ENCODE results near the gene DENND4A.
A peak's percentile ranks its signal among the peaks of the same experiment; 100 is the strongest.

DENND4A gene

GRCh38 chr15:65659502-65660052 lies 132.5 kb downstream of the DENND4A start:
- no peak for DNase-seq

- DNase-seq, result no peak
Measured at GRCh38 chr15:65655457-65655856, 136.6 kb downstream of the DENND4A start.

- no peak for DNase-seq
Measured at GRCh38 chr15:65655026-65655425, 137.1 kb downstream of the DENND4A start.

- no peak for DNase-seq
Measured at GRCh38 chr15:65653801-65654521, 138.1 kb downstream of the DENND4A start.

- DNase-seq, result no peak
Measured at GRCh38 chr15:65653341-65653740, 138.8 kb downstream of the DENND4A start.

- no peak for DNase-seq
Measured at GRCh38 chr15:65651831-65652749, 140.0 kb downstream of the DENND4A start.

- no peak for DNase-seq
Measured at GRCh38 chr15:65651042-65651322, 141.1 kb downstream of the DENND4A start.

GRCh38 chr15:65650312-65651041 lies 141.6 kb downstream of the DENND4A start:
- no peak for DNase-seq

- DNase-seq, result no peak
Measured at GRCh38 chr15:65646486-65646885, 145.6 kb downstream of the DENND4A start.

GRCh38 chr15:65645392-65645791 lies 146.7 kb downstream of the DENND4A start:
- no peak for DNase-seq

GRCh38 chr15:65644282-65644681 lies 147.8 kb downstream of the DENND4A start:
- no peak for DNase-seq

GRCh38 chr15:65642594-65642993 lies 149.5 kb downstream of the DENND4A start:
- no peak for DNase-seq

- no peak for DNase-seq
Measured at GRCh38 chr15:65641768-65642475, 150.2 kb downstream of the DENND4A start.

- DNase-seq, result no peak
Measured at GRCh38 chr15:65639509-65639908, 152.6 kb downstream of the DENND4A start.

GRCh38 chr15:65638681-65639089 lies 153.4 kb downstream of the DENND4A start:
- DNase-seq, result peak in 1 of 2 experiments; percentile 6

GRCh38 chr15:65638109-65638508 lies 154.0 kb downstream of the DENND4A start:
- DNase-seq, result no peak

GRCh38 chr15:65634356-65634755 lies 157.7 kb downstream of the DENND4A start:
- DNase-seq, result no peak

GRCh38 chr15:65633752-65634151 lies 158.3 kb downstream of the DENND4A start:
- DNase-seq, result no peak

- no peak for DNase-seq
Measured at GRCh38 chr15:65632780-65633375, 159.2 kb downstream of the DENND4A start.

GRCh38 chr15:65631503-65631902 lies 160.6 kb downstream of the DENND4A start:
- no peak for DNase-seq

GRCh38 chr15:65630760-65631159 lies 161.3 kb downstream of the DENND4A start:
- no peak for DNase-seq

GRCh38 chr15:65629548-65629947 lies 162.5 kb downstream of the DENND4A start:
- no peak for DNase-seq

All from activated CD4-positive, alpha-beta T cell treated with anti-CD3 and anti-CD28 coated beads, Interleukin-2, amount 50 U/mL, for 4 hours (primary cell).